Rectal smooth muscle tissue (tissue), 1 donor: Measurements from ENCODE around the gene LMO7.
"Not testable (repeated sequence)": the region's sequence is repeated elsewhere in the genome, so short reads cannot be mapped to it uniquely, and the experiment has no call there.

Experiments used
- H3K27ac ChIP-seq: one replicate; pipeline ENCODE4 v1.7.0; 2013; ENCODE audit warnings: low read depth, low read length, inconsistent platforms
- H3K27me3 ChIP-seq: one replicate; pipeline ENCODE4 v1.7.0; 2013; ENCODE audit warnings: low read length; ENCODE audit not compliant: control insufficient read depth, insufficient read depth
- H3K36me3 ChIP-seq: one replicate; pipeline ENCODE4 v1.7.0; 2013; ENCODE audit warnings: low read length; ENCODE audit not compliant: control insufficient read depth, insufficient read depth
- H3K4me1 ChIP-seq: one replicate; pipeline ENCODE4 v1.7.0; 2013; ENCODE audit warnings: low read length; ENCODE audit not compliant: control insufficient read depth, insufficient read depth
- H3K4me3 ChIP-seq: one replicate; pipeline ENCODE4 v1.7.0; 2013; ENCODE audit warnings: low read length
- H3K9ac ChIP-seq: one replicate; pipeline ENCODE4 v1.7.0; 2013; ENCODE audit warnings: low read length

The LMO7 gene

GRCh38 chr13:75738841-75739240 lies 102.7 kb downstream of the LMO7 start:
- H3K4me3 ChIP-seq, result no peak overlapping the region
- H3K4me1 ChIP-seq, result no peaks in the 10 kb centered on the region
- no peak overlapping the region for H3K9ac ChIP-seq
- no peaks in the 10 kb centered on the region for H3K27me3 ChIP-seq
- H3K36me3 ChIP-seq, result no peaks in the 10 kb centered on the region
- no peak overlapping the region for H3K27ac ChIP-seq

- no peak overlapping the region for H3K4me3 ChIP-seq
- no peaks in the 10 kb centered on the region for H3K27me3 ChIP-seq
- H3K36me3 ChIP-seq, result no peaks in the 10 kb centered on the region
- no peak overlapping the region for H3K27ac ChIP-seq
- no peak overlapping the region for H3K9ac ChIP-seq
- no peaks in the 10 kb centered on the region for H3K4me1 ChIP-seq
Measured at GRCh38 chr13:75739244-75739868, 103.2 kb downstream of the LMO7 start.

DNA sequence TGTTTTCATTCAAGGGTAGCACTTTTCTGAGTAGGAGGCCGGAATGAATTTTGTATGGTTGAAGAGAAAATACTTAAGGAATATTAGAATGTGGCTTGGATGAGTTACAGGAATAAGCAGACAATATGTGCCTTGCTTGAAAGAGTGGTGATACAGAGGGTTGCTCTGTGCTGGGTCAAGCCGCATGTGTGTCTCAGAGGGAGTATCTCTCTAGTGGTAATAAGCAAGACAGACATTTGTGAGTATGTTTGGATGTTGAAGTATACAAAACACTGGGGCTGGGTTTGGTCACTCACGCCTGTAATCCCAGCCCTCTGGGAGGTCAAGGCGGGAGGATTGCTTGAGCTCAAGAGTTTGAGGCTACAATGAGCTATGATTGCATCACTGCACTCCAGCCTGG lies 103.9 kb downstream of the LMO7 start:
- Histone ChIP-seq H3K27me3 (no peaks in the 10 kb centered on the region), H3K4me1 (no peaks in the 10 kb centered on the region), H3K36me3 (no peaks in the 10 kb centered on the region), H3K27ac (no peak overlapping the region), H3K9ac (no peak overlapping the region), H3K4me3 (no peak overlapping the region)

DNA sequence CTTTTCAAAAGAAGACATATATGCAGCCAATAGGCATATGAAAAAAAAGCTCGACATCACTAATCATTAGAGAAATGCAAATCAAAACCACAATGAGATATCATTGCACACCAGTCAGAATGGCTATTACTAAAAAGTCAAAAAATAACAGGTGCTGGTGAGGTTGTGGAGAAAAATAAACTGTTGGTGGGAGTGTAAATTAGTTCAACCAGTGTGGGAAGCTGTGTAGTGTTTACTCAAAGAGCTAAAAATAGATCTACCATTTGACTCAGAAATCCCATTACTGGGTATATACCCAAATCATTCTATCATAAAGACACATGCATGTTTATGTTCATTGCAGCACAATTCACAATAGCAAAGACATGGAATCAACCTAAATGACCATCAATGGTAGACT lies 106.9 kb downstream of the LMO7 start:
- H3K4me3 ChIP-seq, H3K9ac ChIP-seq, H3K27me3 ChIP-seq, H3K36me3 ChIP-seq, H3K27ac ChIP-seq, H3K4me1 ChIP-seq: not testable (repeated sequence)

- Histone ChIP-seq H3K27ac (no peak overlapping the region), H3K27me3 (no peaks in the 10 kb centered on the region)
Measured at GRCh38 chr13:75744127-75744526, 108.0 kb downstream of the LMO7 start.

GRCh38 chr13:75745387-75745786 lies 109.3 kb downstream of the LMO7 start:
- H3K4me3 ChIP-seq, result no peak overlapping the region
- H3K27me3 ChIP-seq, result no peaks in the 10 kb centered on the region
- no peaks in the 10 kb centered on the region for H3K4me1 ChIP-seq
- H3K9ac ChIP-seq, result no peak overlapping the region
- no peaks in the 10 kb centered on the region for H3K36me3 ChIP-seq
- H3K27ac ChIP-seq, result no peak overlapping the region

More at GRCh38 chr13:75744127-75744526, 108.0 kb downstream of the LMO7 start:
- H3K4me1 ChIP-seq, result no peaks in the 10 kb centered on the region
- no peak overlapping the region for H3K9ac ChIP-seq
- H3K4me3 ChIP-seq, result no peak overlapping the region
- H3K36me3 ChIP-seq, result no peaks in the 10 kb centered on the region

GRCh38 chr13:75748874-75749273 lies 112.7 kb downstream of the LMO7 start:
- no peak overlapping the region for H3K9ac ChIP-seq
- H3K27ac ChIP-seq, result no peak overlapping the region
- H3K27me3 ChIP-seq, result no peaks in the 10 kb centered on the region
- no peak overlapping the region for H3K4me3 ChIP-seq
- H3K4me1 ChIP-seq, result no peaks in the 10 kb centered on the region
- no peaks in the 10 kb centered on the region for H3K36me3 ChIP-seq

GRCh38 chr13:75749407-75749806 lies 113.3 kb downstream of the LMO7 start:
- H3K36me3 ChIP-seq, result no peaks in the 10 kb centered on the region
- H3K27me3 ChIP-seq, result no peaks in the 10 kb centered on the region
- no peaks in the 10 kb centered on the region for H3K4me1 ChIP-seq
- no peak overlapping the region for H3K9ac ChIP-seq
- H3K27ac ChIP-seq, result no peak overlapping the region
- H3K4me3 ChIP-seq, result no peak overlapping the region

GRCh38 chr13:75751350-75751749 lies 115.2 kb downstream of the LMO7 start:
- H3K27me3 ChIP-seq, result no peaks in the 10 kb centered on the region
- no peaks in the 10 kb centered on the region for H3K4me1 ChIP-seq
- H3K36me3 ChIP-seq, result no peaks in the 10 kb centered on the region
- no peak overlapping the region for H3K4me3 ChIP-seq
- H3K27ac ChIP-seq, result no peak overlapping the region
- H3K9ac ChIP-seq, result no peak overlapping the region

DNA sequence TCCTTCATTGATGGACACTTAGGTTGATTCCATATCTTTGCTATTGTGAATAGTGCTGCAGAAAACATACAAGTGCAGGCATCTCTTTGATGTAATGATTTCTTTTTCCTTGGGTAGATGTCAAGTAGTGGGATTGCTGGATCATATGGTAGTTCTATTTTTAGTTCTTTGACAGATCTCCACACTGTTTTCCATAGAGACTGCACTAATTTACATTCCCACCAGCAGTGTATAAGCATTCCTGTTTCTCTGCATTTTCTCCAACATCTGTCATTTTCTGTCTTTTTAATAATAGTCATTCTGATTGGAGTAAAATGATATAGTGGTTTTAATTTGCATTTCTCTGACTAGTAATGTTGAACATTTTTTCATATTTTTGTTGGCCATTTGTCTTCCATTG lies 116.7 kb downstream of the LMO7 start:
- H3K27ac ChIP-seq, result no peak overlapping the region
- H3K36me3 ChIP-seq, result no peaks in the 10 kb centered on the region
- H3K9ac ChIP-seq, result no peak overlapping the region
- H3K4me3 ChIP-seq, result no peak overlapping the region
- no peaks in the 10 kb centered on the region for H3K4me1 ChIP-seq
- no peaks in the 10 kb centered on the region for H3K27me3 ChIP-seq

GRCh38 chr13:75754936-75755335 lies 118.8 kb downstream of the LMO7 start:
- no peak overlapping the region for H3K27ac ChIP-seq
- no peaks in the 10 kb centered on the region for H3K4me1 ChIP-seq
- H3K27me3 ChIP-seq, result no peaks in the 10 kb centered on the region
- no peak overlapping the region for H3K9ac ChIP-seq
- H3K4me3 ChIP-seq, result no peak overlapping the region
- no peaks in the 10 kb centered on the region for H3K36me3 ChIP-seq

DNA sequence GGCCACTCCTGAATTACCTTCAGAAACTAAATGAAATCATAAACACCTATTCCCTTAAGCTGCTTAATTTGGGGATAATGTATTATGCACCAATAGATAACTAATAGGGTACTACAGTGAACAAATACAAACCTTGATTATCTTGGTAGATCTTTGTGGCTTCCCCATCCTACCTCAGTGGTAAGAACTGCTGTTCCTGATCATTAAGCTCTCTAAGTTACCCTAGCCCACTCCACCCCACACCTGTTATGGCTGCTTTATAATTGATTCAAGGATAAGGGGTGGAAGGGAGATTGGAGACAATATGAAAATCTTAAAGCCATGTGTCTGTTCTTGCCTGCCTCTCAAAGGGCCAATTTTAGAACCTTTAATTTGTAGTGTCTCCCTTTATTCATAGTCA lies 121.2 kb downstream of the LMO7 start:
- Histone ChIP-seq H3K36me3 (no peaks in the 10 kb centered on the region), H3K4me1 (no peaks in the 10 kb centered on the region), H3K9ac (no peak overlapping the region), H3K27me3 (no peaks in the 10 kb centered on the region), H3K4me3 (no peak overlapping the region), H3K27ac (no peak overlapping the region)

GRCh38 chr13:75759531-75759930 lies 123.4 kb downstream of the LMO7 start:
- Histone ChIP-seq H3K36me3 (no peaks in the 10 kb centered on the region), H3K27ac (no peak overlapping the region), H3K27me3 (no peaks in the 10 kb centered on the region), H3K9ac (no peak overlapping the region), H3K4me1 (no peaks in the 10 kb centered on the region), H3K4me3 (peak overlapping the region; percentile 18)
